GM18505 (cell line): ENCODE measurements around the gene SLC9A3.
"Not testable (repeated sequence)": the region's sequence is repeated elsewhere in the genome, so short reads cannot be mapped to it uniquely, and the experiment has no call there.

Experiments
- ATAC-seq: cut with Tn5 transposase; IDR thresholded peaks from one replicate; pipeline ENCODE4 v1.9.1; 2021; ENCODE audit not compliant: unreplicated experiment
- POLR2A ChIP-seq: IDR thresholded peaks from 4 replicates; pipeline ENCODE4 v1.6.1; 2011; ENCODE audit warnings: borderline replicate concordance; ENCODE audit not compliant: insufficient read depth, insufficient read length; ENCODE audit errors: extremely low read depth

Gene SLC9A3

DNA sequence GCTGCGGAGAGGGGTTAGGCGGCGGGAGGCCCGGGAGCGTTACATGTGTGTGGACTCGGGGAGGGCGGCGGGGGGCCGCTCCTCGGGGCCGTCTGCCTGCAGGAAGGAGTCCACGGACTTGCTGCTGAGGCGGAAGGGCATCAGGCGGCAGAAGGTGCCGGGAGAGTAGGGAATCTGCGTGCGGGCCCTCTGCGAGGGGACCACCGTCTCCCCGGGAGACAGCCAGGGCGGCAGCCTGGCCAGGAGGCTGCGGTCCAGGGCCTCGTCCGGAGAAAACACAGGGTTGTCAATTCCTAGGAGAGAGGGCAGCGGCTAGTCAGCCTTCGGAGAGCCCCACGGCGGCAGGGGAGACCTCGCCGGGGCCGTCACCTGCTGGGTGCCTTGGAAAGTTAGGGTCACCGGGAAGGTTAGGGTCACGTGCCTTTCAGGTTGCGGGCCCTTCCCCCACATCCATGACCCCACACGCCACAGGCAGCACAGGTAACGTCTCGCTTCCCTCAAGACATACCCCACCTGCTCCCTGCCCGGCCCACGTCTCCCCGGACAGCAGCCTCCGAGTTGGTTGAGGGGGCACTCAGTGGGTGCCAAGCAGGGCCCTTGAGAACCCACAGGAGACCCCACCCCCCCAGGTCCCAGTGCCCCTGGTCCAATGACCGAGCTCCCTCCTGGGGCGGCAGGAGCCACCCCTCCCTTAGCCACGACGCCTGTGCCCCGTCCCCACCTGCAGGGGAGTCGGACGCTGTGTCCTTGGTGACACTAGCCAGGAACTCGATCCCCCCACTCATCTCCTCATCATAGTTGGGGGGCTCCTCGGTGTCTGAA is 49.2 kb downstream of the SLC9A3 start:
- TF ChIP-seq POLR2A, result no peak

DNA sequence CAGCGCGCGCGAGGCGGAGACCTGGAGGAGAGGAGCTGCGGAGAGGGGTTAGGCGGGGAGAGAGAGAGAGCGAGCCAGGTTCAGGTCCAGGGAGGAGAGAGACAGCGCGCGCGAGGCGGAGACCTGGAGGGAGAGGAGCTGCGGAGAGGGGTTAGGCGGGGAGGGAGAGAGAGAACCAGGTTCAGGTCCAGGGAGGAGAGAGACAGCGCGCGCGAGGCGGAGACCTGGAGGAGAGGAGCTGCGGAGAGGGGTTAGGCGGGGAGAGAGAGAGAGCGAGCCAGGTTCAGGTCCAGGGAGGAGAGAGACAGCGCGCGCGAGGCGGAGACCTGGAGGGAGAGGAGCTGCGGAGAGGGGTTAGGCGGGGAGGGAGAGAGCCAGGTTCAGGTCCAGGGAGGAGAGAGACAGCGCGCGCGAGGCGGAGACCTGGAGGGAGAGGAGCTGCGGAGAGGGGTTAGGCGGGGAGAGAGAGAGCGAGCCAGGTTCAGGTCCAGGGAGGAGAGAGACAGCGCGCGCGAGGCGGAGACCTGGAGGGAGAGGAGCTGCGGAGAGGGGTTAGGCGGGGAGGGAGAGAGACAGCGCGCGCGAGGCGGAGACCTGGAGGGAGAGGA is 49.9 kb downstream of the SLC9A3 start:
- ATAC-seq, result not testable (repeated sequence)

More for the DNA sequence above, 49.2 kb downstream of the SLC9A3 start:
- no peak for ATAC-seq

DNA sequence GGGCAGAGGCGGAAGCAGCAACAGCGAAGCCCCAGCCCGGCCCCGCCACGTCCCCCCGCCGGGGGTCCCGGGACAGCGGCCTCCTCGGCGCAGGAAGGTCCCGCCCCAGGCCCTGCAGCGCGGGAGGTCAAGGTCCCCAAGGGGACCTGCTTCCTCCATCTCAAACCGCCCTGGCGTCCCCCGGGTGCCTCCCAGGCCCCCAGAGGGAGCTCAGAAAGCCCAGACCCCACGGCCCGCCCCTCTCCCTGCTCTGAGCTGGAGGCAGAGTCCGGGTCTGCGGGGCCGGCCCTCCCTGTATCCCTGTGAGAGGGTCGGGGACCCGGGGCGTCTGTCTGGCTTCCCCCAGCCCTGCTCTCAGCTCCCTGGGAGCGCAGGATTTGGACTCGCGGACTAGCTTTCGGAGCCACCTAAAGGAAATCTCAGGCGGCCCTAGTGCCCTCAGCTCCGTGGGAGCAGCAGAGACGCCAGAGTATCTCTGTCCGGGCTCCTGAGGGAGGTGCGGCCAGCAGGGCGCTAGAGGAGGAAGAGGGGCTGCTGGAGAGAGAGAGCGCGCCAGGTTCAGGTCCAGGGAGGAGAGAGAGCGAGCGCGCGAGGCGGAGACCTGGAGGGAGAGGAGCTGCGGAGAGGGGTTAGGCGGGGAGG is 50.6 kb downstream of the SLC9A3 start:
- TF ChIP-seq POLR2A, result no peak
- peak; percentile 29 for ATAC-seq

DNA sequence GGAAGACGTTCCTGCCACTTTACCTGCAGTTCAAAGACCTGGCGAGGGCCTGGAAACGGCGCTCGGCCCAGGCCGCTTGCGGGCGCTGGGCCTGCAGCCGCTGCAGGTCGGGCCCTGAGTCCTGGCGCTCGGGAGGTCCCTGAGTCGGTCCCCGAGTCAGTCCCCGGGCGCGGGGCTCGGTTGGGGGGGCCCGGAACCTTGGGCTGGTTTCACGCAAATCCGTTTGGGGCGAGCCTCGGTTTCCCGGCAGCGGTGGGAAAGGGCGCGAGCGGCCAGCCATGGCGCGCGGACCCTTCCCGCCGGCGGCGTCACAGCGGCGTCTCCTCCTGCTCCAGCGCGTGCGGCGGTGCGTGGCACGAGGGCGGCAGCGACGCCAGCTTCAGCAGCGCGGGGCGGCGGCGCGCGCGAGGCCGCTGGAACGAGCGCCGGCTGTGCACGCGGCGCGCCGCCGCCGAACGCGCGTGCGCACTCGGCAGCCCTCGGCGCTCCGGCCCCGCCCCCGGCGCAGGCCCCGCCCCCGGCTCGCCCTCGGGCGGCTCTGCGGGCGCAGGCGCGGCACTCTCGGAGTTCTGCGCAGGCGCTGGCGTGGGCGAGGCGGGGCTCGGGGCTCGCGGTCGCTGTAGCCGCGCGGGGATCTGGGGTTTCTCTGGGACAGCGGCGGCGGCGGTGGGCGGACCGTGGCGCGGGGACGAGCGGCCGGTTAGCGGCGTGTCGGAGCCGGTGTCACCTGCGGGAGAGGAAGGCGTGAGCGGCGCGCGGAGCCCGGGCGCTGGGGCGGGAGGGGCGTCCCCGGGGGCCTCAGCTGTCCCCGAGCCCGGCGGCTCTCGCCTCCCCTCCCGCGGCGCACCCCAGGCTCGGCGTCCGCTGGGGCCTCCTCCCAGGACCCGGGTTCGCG is 51.3 kb downstream of the SLC9A3 start:
- TF ChIP-seq POLR2A, result peak; percentile 75
- peak; percentile 71 for ATAC-seq

DNA sequence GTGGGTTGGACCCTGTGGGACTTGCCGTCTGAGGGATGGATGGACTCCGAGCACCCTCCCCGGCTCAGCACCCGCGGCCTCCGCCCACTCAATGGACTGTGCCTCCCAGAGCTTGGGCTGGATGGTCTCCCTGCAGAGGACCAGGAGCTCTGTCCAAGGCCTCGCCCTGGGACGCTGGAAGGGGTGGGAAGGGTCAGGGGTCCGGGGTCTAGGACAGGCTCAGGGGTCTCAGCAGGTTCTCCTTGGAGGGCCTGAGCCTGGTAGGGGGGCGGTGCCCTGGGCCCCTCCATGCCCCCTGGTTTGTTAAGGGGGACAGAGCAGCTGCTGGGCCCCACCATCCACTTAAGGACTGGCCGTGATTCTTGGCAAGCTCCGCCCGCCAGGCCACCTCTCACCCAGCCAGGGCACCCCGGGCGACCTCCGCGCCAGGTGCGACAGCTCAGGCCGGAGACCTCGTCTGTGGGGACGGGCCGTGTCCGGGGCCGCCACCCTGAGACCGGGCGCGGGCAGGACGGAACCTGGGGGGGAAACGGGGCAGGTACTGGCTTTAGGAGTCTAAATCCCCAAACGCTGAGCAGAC is 52.1 kb downstream of the SLC9A3 start:
- TF ChIP-seq POLR2A, result no peak
- ATAC-seq, result peak; percentile 6

DNA sequence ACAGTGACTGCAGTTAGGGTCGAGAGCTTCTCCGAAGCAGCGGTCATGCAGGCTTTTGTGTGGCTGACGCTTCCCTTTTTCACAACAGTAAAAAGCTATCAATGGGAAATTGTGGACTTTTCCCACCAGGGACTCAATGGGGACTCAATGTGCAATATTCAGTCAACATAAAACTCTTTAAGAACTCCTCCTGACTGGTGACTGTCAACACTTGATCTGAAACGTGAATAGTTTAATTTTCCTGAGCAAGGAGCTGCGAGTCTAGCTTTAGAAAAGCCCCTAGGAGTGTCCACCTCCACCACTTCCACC is 52.5 kb downstream of the SLC9A3 start:
- no peak for TF ChIP-seq POLR2A
- ATAC-seq, result no peak

DNA sequence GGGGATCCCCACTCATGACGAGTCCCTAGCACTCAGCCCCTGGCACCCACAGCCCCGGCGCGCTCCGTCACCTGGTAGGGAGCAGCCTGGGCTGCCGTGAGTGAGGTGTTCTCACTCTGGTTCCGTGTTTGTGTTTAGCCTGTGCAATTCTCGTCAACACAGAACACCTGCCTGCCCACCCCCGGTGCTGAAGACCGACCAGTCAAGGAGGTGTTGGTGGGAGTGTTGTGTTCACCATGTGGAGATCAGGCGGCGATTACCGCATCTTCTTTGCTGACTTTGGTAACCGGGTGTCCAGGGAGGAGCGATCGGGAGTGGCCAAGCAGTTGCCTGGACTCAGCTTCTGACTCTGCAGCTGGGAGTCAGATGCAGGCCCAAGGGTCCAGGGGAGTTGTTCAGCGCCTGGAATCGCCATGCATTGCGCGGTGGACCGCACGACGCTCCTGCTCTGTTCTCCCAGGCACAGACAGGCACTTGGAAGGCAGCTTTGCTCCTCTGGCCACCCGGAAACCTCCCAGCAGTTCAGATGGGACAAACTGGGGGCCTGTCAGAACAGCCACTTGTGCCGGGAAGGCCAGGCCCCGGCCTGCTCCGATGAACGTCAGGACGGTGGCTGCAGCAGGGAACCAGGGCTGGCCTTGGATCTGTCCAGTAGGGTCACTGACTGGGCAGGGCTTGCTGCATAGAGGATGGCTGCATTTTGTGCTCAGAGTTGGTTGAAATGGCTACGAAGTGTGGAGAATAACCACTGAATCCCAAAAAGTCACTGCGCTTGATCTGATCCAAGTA is 53.1 kb downstream of the SLC9A3 start:
- no peak for TF ChIP-seq POLR2A
- ATAC-seq, result no peak

DNA sequence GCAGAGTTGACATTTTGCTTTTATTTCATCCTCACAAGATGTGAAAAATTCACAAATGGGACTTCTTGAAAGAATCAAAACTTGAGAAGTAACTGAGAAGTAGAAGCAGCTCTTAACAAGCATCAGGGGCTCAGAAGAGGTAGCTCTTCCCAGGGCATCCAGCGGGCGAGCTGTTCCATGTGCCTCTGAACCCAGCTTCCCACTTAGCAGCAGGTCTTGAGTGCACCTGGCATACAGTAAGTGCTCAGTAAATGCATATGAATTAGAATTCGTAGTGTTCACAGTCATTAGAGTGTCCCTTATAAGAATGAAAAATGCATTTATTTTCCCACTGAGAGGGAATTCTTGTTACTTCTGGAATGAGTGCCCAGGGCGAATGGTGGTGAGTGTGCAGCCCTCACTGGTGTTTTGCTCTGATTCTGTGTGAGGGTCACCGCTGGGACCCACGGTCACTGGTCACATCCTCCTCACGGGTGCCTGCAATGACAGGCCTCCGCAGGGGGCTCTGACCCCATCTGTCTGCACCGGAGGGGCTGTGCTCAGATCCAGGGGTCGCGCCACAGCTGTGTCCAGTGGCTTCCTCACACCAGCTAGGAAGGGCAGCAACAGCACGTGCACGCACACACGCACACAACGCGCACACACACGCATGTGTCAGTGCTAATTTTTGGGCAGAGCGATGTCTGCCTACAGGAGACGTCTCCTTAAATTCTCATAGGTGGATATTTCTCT is 54.3 kb downstream of the SLC9A3 start:
- no peak for TF ChIP-seq POLR2A
- ATAC-seq, result no peak

DNA sequence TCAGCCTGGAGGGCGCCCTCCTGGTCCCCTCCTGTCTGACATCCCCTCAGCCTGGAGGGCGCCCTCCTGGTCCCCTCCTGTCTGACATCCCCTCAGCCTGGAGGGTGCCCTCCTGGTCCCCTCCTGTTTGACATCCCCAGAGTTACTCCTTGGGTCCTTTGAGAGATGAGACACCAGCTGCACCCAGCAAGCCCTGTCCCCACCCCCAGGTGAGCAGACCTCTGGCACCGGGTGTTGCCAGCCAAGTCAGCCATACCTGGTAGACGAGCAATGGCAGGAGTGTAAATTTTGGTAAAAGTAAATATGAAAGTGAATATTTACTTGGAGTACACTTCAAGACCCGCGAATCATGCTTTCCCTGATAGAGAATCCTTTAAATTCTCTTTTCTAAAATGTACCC is 55.8 kb downstream of the SLC9A3 start:
- TF ChIP-seq POLR2A, result no peak
- ATAC-seq, result no peak

DNA sequence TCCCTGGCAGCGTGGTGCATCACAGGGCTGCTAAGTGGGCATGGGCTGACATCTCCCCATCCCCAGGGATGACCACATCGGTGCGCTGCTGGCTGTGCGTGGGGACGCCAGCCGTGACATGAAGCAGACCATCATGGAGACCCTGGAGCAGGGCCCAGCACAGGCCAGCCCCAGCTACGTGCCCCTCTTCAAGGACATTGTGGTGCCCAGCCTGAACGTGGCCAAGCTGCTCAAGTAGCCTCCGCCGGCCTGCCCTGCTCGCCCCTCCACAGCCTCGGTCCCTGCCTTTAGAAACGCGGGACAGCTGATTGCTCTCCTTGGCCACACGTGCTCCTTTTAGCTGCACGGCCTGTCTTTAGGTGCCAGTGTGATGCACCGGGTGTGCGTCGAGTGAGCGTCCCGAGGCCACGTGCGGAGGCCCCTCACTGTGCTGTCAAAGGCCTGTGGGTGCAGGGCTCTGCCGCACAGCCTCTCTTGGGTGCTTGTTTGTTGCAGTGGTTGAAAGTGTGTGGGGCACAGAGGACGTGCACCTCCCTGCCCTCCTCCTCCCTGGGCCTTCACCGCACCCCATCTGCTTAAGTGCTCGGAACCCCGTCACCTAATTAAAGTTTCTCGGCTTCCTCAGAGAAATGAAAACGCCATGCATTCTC is 57.5 kb downstream of the SLC9A3 start:
- no peak for TF ChIP-seq POLR2A
- ATAC-seq, result no peak
